Liver (tissue), 9 donors: ENCODE measurements around the gene CALB2. TPM values are rescaled to one million over a fixed set of nuclear protein-coding genes. Genes with fewer than 3 reads are reported as not detected.

Source experiments
- DNase-seq: peaks from one replicate; pipeline ENCODE4 v3.0.0-alpha.2; 2017; ENCODE audit warnings: low spot score
- H3K27ac ChIP-seq, 2 donors: one replicate each; pipeline ENCODE4 v1.7.0; 2013; ENCODE audit warnings: inconsistent platforms in 2 of 2, low read length in 2 of 2, control low read depth in 1 of 2, low read depth in 1 of 2, mild to moderate bottlenecking in 1 of 2
- H3K27me3 ChIP-seq, 4 donors: one replicate each; pipeline versions ENCODE4 v1.6.1 to v1.7.0; 2013; ENCODE audit warnings: low read length in 3 of 4, inconsistent platforms in 1 of 4, mild to moderate bottlenecking in 1 of 4, moderate library complexity in 1 of 4; ENCODE audit not compliant: control insufficient read depth in 4 of 4, insufficient read depth in 4 of 4
- H3K36me3 ChIP-seq, 4 donors: one replicate each; pipeline versions ENCODE4 v1.6.1 to v1.7.0; 2013; ENCODE audit warnings: low read length in 3 of 4, mild to moderate bottlenecking in 3 of 4, low read depth in 1 of 4, moderate library complexity in 1 of 4; ENCODE audit not compliant: control insufficient read depth in 4 of 4, insufficient read depth in 3 of 4
- H3K4me1 ChIP-seq, 4 donors: one replicate each; pipeline versions ENCODE4 v1.6.1 to v1.7.0; 2013; ENCODE audit warnings: low read length in 3 of 4, mild to moderate bottlenecking in 3 of 4, moderate library complexity in 1 of 4; ENCODE audit not compliant: control insufficient read depth in 4 of 4, insufficient read depth in 4 of 4
- H3K4me3 ChIP-seq, 3 donors: one replicate each; pipeline versions ENCODE4 v1.6.1 to v1.7.0; 2013; ENCODE audit warnings: low read length in 3 of 3, control low read depth in 1 of 3, low read depth in 1 of 3, mild to moderate bottlenecking in 1 of 3
- H3K9ac ChIP-seq, 2 donors: one replicate each; pipeline ENCODE4 v1.7.0; 2013; ENCODE audit warnings: low read length in 2 of 2, mild to moderate bottlenecking in 2 of 2, moderate library complexity in 2 of 2, control low read depth in 1 of 2, low read depth in 1 of 2
- H3K9me3 ChIP-seq, 4 donors: one replicate each; pipeline versions ENCODE4 v1.6.1 to v1.7.0; 2013; ENCODE audit warnings: low read length in 3 of 4; ENCODE audit not compliant: control insufficient read depth in 4 of 4
- ATF3 ChIP-seq: IDR thresholded peaks from 2 replicates; pipeline ENCODE4 v1.6.1; 2016; ENCODE audit warnings: antibody characterized with exemption
- EGR1 ChIP-seq, 2 donors: IDR thresholded peaks; 2 replicates each; pipeline ENCODE4 v1.6.1; 2016 to 2018; ENCODE audit warnings: antibody characterized with exemption in 2 of 2, low read depth in 2 of 2
- GABPA ChIP-seq, 2 donors: IDR thresholded peaks in 1 of 2; conservative IDR thresholded peaks in 1 of 2; 2 replicates each; pipeline ENCODE4 v1.6.1; 2016; ENCODE audit warnings: antibody characterized with exemption in 2 of 2, mild to moderate bottlenecking in 1 of 2, moderate library complexity in 1 of 2
- HNF4G ChIP-seq: IDR thresholded peaks from 2 replicates; pipeline ENCODE4 v1.6.1; 2016; ENCODE audit warnings: antibody characterized with exemption
- NR2F2 ChIP-seq: IDR thresholded peaks from 2 replicates; pipeline ENCODE4 v1.6.1; 2016; ENCODE audit warnings: antibody characterized with exemption
- REST ChIP-seq: IDR thresholded peaks from 2 replicates; pipeline ENCODE4 v1.6.1; 2016; ENCODE audit warnings: antibody characterized with exemption, mild to moderate bottlenecking
- RXRA ChIP-seq, 2 donors: IDR thresholded peaks; 2 replicates each; pipeline ENCODE4 v1.6.1; 2017 to 2018; ENCODE audit warnings: antibody characterized with exemption in 2 of 2, mild to moderate bottlenecking in 1 of 2
- TAF1 ChIP-seq: conservative IDR thresholded peaks from 2 replicates; pipeline ENCODE4 v1.6.1; 2016; ENCODE audit warnings: antibody characterized with exemption, mild to moderate bottlenecking
- YY1 ChIP-seq: IDR thresholded peaks from 2 replicates; pipeline ENCODE4 v1.6.1; 2016; ENCODE audit warnings: antibody characterized with exemption, mild to moderate bottlenecking
- ZBTB33 ChIP-seq: IDR thresholded peaks from 2 replicates; pipeline ENCODE4 v1.6.1; 2016; ENCODE audit warnings: antibody characterized with exemption
- WGBS: extraction: QIAGEN DNeasy Blood & Tissue Kit; methylation state at CpG from one replicate; pipeline ENCODE4 v1.1.7; 2013; 5-methylcytosine and 5-hydroxymethylcytosine counted together
- polyA plus RNA-seq, 2 donors: library from polyadenylated mRNA; stranded (reverse) in 1 of 2; unstranded in 1 of 2; fragments of 200-250 nt in 1 of 2; fragments of >200 nt in 1 of 2; fragmentation: Nextera tagmentation in 1 of 2; extraction: Ambion mirVana in 1 of 2; gene quantifications; one replicate each; pipeline versions ENCODE4 v1.2.1 to v1.2.3, GENCODE V29; 2013 to 2015
- total RNA-seq, 2 donors: library from RNA; depleted of rRNA; stranded (reverse); fragments of >200 nt; gene quantifications; one replicate each; pipeline ENCODE4 v1.2.3, GENCODE V29; 2014
- donor health status: healthy.
- donor health status: healthy.
- donor health status: healthy.
- donor health status: healthy.
- donor health status: healthy.

Gene CALB2
- total and polyA plus RNA-seq, 4 donors = not detected

GRCh38 chr16:71339236-71340171 is 19.0 kb upstream of the CALB2 start:
- no peaks in the 10 kb centered on the region for H3K27me3 ChIP-seq
- no peaks in the 10 kb centered on the region for H3K4me1 ChIP-seq
- DNase-seq = no peak
- H3K9me3 ChIP-seq = peaks cover 0 to 4% (median 0%) of the 10 kb centered on the region in 4 donors
- H3K36me3 ChIP-seq = no peaks in the 10 kb centered on the region
- no peak overlapping the region for H3K4me3 ChIP-seq
- whole genome bisulfite sequencing = 66% methylated on average over 19 of the region's 19 CpGs
- H3K27ac ChIP-seq = no peak overlapping the region
- no peak overlapping the region for H3K9ac ChIP-seq
- TF ChIP-seq ZBTB33 (no peak), REST (no peak), ATF3 (no peak), GABPA (IDR thresholded peaks at IDR 0.05 in 1 of 2, conservative IDR thresholded peaks at IDR 0.05 in 1 of 2) (no peak), TAF1 (no peak), EGR1 (IDR thresholded peaks at IDR 0.05; ENCODE audit: low read depth in 2 of 2) (no peak)

GRCh38 chr16:71340406-71340805 is 18.1 kb upstream of the CALB2 start:
- Histone ChIP-seq H3K36me3 (no peaks in the 10 kb centered on the region), H3K27me3 (no peaks in the 10 kb centered on the region), H3K9ac (no peak overlapping the region), H3K4me1 (no peaks in the 10 kb centered on the region), H3K27ac (no peak overlapping the region), H3K9me3 (peaks cover 0 to 4% (median 0%) of the 10 kb centered on the region in 4 donors), H3K4me3 (no peak overlapping the region)
- DNase-seq = no peak
- WGBS = 66% methylated on average over 6 of the region's 6 CpGs
- TF ChIP-seq GABPA (IDR thresholded peaks at IDR 0.05 in 1 of 2, conservative IDR thresholded peaks at IDR 0.05 in 1 of 2) (no peak), HNF4G (no peak), NR2F2 (no peak), YY1 (no peak), RXRA (IDR thresholded peaks at IDR 0.05) (no peak)

GRCh38 chr16:71341881-71342280 is 16.6 kb upstream of the CALB2 start:
- Histone ChIP-seq H3K4me1 (no peaks in the 10 kb centered on the region), H3K9ac (no peak overlapping the region), H3K4me3 (no peak overlapping the region), H3K9me3 (no peaks in the 10 kb centered on the region), H3K36me3 (no peaks in the 10 kb centered on the region), H3K27me3 (no peaks in the 10 kb centered on the region), H3K27ac (no peak overlapping the region)
- DNase-seq = no peak
- TF ChIP-seq ATF3 (no peak), ZBTB33 (no peak), TAF1 (no peak)
- 89% methylated on average over 5 of the region's 5 CpGs for WGBS
